BJ (cell line): Measurements from ENCODE around the gene ADAM22. TPM values are rescaled to one million over a fixed set of nuclear protein-coding genes. Genes with fewer than 3 reads are reported as not detected.

Source experiments
- CTCF ChIA-PET: fragments of 350-600 bp; formaldehyde crosslinking; extraction: SDS; loops from one replicate; lab custom pipeline; 2021; ENCODE audit warnings: antibody characterized with exemption, inconsistent platforms; lab: Yijun Ruan, JAX
- POLR2A ChIA-PET: fragments of 300-600 bp; sonication (Branson Sonifier 250); formaldehyde crosslinking; extraction: SDS; loops from one replicate; lab custom pipeline; 2021; ENCODE audit warnings: antibody characterized with exemption; lab: Charles Lee
- DNase-seq: peaks from one replicate; pipeline ENCODE4 v3.0.0-alpha.2; 2011; ENCODE audit warnings: low read depth
- H3K27me3 ChIP-seq: 2 replicates; pipeline ENCODE4 v1.6.0; 2011; ENCODE audit warnings: low read length; ENCODE audit not compliant: control insufficient read depth, insufficient read depth
- H3K36me3 ChIP-seq: 2 replicates; pipeline ENCODE4 v1.5.1; 2011; ENCODE audit warnings: low read length; ENCODE audit not compliant: control insufficient read depth, insufficient read depth
- H3K4me3 ChIP-seq: 2 replicates; pipeline ENCODE4 v1.5.1; 2011; ENCODE audit warnings: low read depth, mild to moderate bottlenecking, control low read depth, low read length
- polyA plus RNA-seq: library from polyadenylated mRNA; depleted of rRNA; stranded (reverse); fragments of >200 nt; gene quantifications from 2 replicates; pipeline ENCODE4 v1.2.3, GENCODE V29; 2011
- TF ChIP-seq, protein P1 (sequence below): IDR thresholded peaks from 2 replicates; pipeline ENCODE4 v1.5.1; 2011; ENCODE audit warnings: low read depth, mild to moderate bottlenecking, control low read depth, inconsistent platforms, low read length, moderate library complexity; ENCODE audit not compliant: insufficient read depth

ADAM22 gene
- polyA plus RNA-seq, 1 experiment: 0.04 TPM

DNA sequence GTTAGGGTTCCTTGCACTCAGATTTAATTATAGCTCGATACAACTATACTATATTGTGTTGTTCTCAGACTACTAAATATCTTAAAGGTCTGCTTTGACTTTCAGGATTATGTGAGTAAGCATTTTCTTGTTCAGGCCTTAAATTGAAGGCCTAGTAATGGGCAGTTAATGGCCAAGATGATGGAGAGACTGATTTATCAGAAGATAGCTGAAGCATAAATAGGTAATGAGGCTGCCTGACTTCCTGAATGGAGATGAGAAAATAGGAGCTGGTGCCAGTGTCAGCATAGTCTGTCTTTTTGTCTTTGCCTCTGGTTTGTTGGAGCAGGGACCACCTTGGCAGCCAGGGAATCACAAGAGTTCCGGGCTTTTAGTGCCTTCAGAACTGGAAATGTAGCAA is 32.2 kb downstream of the ADAM22 start:
- TF ChIP-seq, protein P1, sequence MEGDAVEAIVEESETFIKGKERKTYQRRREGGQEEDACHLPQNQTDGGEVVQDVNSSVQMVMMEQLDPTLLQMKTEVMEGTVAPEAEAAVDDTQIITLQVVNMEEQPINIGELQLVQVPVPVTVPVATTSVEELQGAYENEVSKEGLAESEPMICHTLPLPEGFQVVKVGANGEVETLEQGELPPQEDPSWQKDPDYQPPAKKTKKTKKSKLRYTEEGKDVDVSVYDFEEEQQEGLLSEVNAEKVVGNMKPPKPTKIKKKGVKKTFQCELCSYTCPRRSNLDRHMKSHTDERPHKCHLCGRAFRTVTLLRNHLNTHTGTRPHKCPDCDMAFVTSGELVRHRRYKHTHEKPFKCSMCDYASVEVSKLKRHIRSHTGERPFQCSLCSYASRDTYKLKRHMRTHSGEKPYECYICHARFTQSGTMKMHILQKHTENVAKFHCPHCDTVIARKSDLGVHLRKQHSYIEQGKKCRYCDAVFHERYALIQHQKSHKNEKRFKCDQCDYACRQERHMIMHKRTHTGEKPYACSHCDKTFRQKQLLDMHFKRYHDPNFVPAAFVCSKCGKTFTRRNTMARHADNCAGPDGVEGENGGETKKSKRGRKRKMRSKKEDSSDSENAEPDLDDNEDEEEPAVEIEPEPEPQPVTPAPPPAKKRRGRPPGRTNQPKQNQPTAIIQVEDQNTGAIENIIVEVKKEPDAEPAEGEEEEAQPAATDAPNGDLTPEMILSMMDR: no peak
- ChIA-PET POLR2A (no interaction called here), CTCF (interaction anchor here (0.6 kb wide), 1 partner anchor 531 kb away, joined by 3 read pairs; no protein-coding TSS in a partner anchor)
- no peaks in the 10 kb centered on the region for H3K27me3 ChIP-seq
- DNase-seq: no peak
- H3K36me3 ChIP-seq: no peaks in the 10 kb centered on the region
- H3K4me3 ChIP-seq: no peak overlapping the region

DNA sequence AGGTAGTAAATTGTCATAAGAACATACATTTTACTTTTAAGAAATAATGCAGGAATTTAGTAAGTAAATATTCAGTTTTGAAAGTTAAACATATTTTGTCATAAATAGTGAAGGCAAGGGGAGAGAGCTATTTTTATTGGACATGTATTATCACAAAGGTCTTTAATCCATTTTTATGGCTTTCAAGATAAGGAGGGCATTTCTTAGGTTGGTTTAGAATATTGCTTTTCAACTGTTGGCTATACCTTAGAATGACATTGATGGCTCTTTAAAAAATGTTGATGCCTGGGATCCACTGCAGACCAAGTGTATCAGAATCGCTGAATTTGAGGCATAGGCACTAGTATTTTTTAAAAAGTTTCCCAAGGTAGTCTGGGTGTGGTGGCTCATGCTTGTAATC is 34.0 kb downstream of the ADAM22 start:
- DNase-seq: no peak
- POLR2A ChIA-PET: no interaction called here
- CTCF ChIA-PET: no interaction called here
- Histone ChIP-seq H3K27me3 (no peaks in the 10 kb centered on the region), H3K4me3 (no peak overlapping the region), H3K36me3 (no peaks in the 10 kb centered on the region)
- TF ChIP-seq, protein P1: no peak

GRCh38 chr7:87982116-87982515 is 48.1 kb downstream of the ADAM22 start:
- ChIA-PET POLR2A (no interaction called here), CTCF (no interaction called here)
- TF ChIP-seq, protein P1: no peak
- Histone ChIP-seq H3K36me3 (no peaks in the 10 kb centered on the region), H3K4me3 (no peak overlapping the region), H3K27me3 (no peaks in the 10 kb centered on the region)
- DNase-seq: no peak

- TF ChIP-seq, protein P1: no peak
- POLR2A ChIA-PET: no interaction called here
- Histone ChIP-seq H3K36me3 (no peaks in the 10 kb centered on the region), H3K27me3 (no peaks in the 10 kb centered on the region), H3K4me3 (no peak overlapping the region)
- CTCF ChIA-PET: no interaction called here
- no peak for DNase-seq
These were observed 50.0 kb downstream of the ADAM22 start for GRCh38 chr7:87984088-87984487.

DNA sequence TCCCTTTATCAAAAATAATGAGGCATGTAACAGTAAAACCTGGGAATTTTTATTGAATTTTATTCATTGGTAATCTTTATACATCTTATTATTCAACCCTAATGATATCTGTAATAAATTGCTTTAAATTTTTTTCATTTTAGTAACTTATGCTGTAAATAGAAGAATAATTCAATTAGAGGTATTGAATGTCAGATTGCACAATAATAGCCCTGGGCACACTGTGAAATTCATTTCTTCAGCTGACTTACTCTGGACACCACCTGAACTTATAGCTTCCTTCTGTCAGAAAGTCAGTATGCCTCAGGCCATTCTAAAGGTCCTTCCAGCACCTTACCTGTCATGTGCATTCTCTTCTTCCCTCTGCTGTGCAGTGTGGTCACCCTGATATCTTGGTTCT is 59.2 kb downstream of the ADAM22 start:
- H3K36me3 ChIP-seq: no peaks in the 10 kb centered on the region
- ChIA-PET POLR2A (interaction anchor here (0.6 kb wide), 1 partner anchor 34 kb away, joined by 5 read pairs; no protein-coding TSS in a partner anchor), CTCF (no interaction called here)
- TF ChIP-seq, protein P1: no peak
- DNase-seq: no peak
- no peaks in the 10 kb centered on the region for H3K27me3 ChIP-seq
- H3K4me3 ChIP-seq: no peak overlapping the region
